GM18499 (cell line): ENCODE data around the gene DUSP3.
"Not testable (repeated sequence)": the region's sequence is repeated elsewhere in the genome, so short reads cannot be mapped to it uniquely, and the experiment has no call there.

Experiments
- ATAC-seq: cut with Tn5 transposase; IDR thresholded peaks from one replicate; pipeline ENCODE4 v1.9.1; 2021; ENCODE audit warnings: moderate number of reproducible peaks; ENCODE audit not compliant: insufficient read depth, unreplicated experiment

The DUSP3 gene

GRCh38 chr17:43803758-43804157 is 25.0 kb upstream of the DUSP3 start:
- ATAC-seq: no peak

GRCh38 chr17:43801844-43802243 is 23.1 kb upstream of the DUSP3 start:
- ATAC-seq: no peak

GRCh38 chr17:43800736-43801135 is 22.0 kb upstream of the DUSP3 start:
- ATAC-seq: no peak

- ATAC-seq: no peak
These were observed 20.3 kb upstream of the DUSP3 start for GRCh38 chr17:43799047-43799446.

GRCh38 chr17:43798024-43798423 is 19.2 kb upstream of the DUSP3 start:
- not testable (repeated sequence) for ATAC-seq

GRCh38 chr17:43792668-43793067 is 13.9 kb upstream of the DUSP3 start:
- ATAC-seq: not testable (repeated sequence)

- no peak for ATAC-seq
These were observed 12.8 kb upstream of the DUSP3 start for GRCh38 chr17:43791589-43791988.

- no peak for ATAC-seq
These were observed 11.6 kb upstream of the DUSP3 start for GRCh38 chr17:43790311-43790940.

- no peak for ATAC-seq
These were observed 10.7 kb upstream of the DUSP3 start for GRCh38 chr17:43789482-43789881.

- ATAC-seq: no peak
These were observed 9.8 kb upstream of the DUSP3 start for GRCh38 chr17:43788540-43788939.

GRCh38 chr17:43787728-43788127 is 9.0 kb upstream of the DUSP3 start:
- ATAC-seq: no peak

GRCh38 chr17:43784628-43785101 is 5.9 kb upstream of the DUSP3 start:
- ATAC-seq: no peak

GRCh38 chr17:43784068-43784467 is 5.3 kb upstream of the DUSP3 start:
- ATAC-seq: no peak

- ATAC-seq: no peak
These were observed 4.3 kb upstream of the DUSP3 start for GRCh38 chr17:43782913-43783680.

GRCh38 chr17:43780135-43780534 is 1.4 kb upstream of the DUSP3 start, which contains the start of gene CFAP97D1:
CFAP97D1 (plus strand) TSS chr17:43780435; CDS start chr17:43780463, 28 bp downstream.
- no peak for ATAC-seq

GRCh38 chr17:43779145-43780125 is 658 bp upstream of the DUSP3 start:
- no peak for ATAC-seq

- no peak for ATAC-seq
These were observed 4.2 kb downstream of the DUSP3 start for GRCh38 chr17:43774304-43775250.

- no peak for ATAC-seq
These were observed 5.7 kb downstream of the DUSP3 start for GRCh38 chr17:43772877-43773648.

- ATAC-seq: no peak
These were observed 7.3 kb downstream of the DUSP3 start for GRCh38 chr17:43771463-43771862.
